CD4-positive, alpha-beta T cell (primary cell): ENCODE data around the gene MAPK8IP2. TPM values are rescaled to one million over a fixed set of nuclear protein-coding genes. Genes with fewer than 3 reads are reported as not detected.

Experiments
- ATAC-seq: fragments of 200-7000 bp; cut with Tn5 transposase; one replicate; pipeline ENCODE4 v1.10.0; 2022; ENCODE audit warnings: mild to moderate bottlenecking; ENCODE audit not compliant: poor library complexity
- CTCF ChIA-PET: fragments of 350-600 bp; sonication (Branson Sonifier 250); formaldehyde crosslinking; loops from one replicate; lab custom pipeline; 2021; ENCODE audit warnings: antibody characterized with exemption, inconsistent platforms; lab: Charles Lee
- POLR2A ChIA-PET: fragments of 350-600 bp; sonication (Branson Sonifier 250); formaldehyde crosslinking; loops from one replicate; lab custom pipeline; 2021; ENCODE audit warnings: antibody characterized with exemption, inconsistent platforms; lab: Charles Lee
- DNase-seq, 14 experiments: peaks; one replicate each; pipeline ENCODE4 v3.0.0-alpha.2; 2013 to 2020; ENCODE audit warnings: mixed read lengths in 2 of 14
- H3K27ac ChIP-seq, 2 donors: one replicate each; pipeline versions ENCODE4 v1.5.1 to v1.7.0; 2013; ENCODE audit warnings: low read length in 2 of 2, low read depth in 1 of 2, mild to moderate bottlenecking in 1 of 2
- H3K27me3 ChIP-seq, 2 experiments: 1 replicate in 1 of 2; 2 replicates in 1 of 2; pipeline versions ENCODE4 v1.6.1 to v1.7.0; 2013; ENCODE audit warnings: low read length in 2 of 2, control low read depth in 1 of 2, mild to moderate bottlenecking in 1 of 2, moderate library complexity in 1 of 2; ENCODE audit not compliant: insufficient read depth in 2 of 2, control insufficient read depth in 1 of 2
- H3K36me3 ChIP-seq: one replicate; pipeline ENCODE4 v1.6.1; 2013; ENCODE audit warnings: low read length, control low read depth; ENCODE audit not compliant: insufficient read depth
- H3K4me1 ChIP-seq: one replicate; pipeline ENCODE4 v1.6.1; 2013; ENCODE audit warnings: low read length, control low read depth; ENCODE audit not compliant: insufficient read depth
- H3K4me3 ChIP-seq: one replicate; pipeline ENCODE4 v1.5.1; 2013; ENCODE audit warnings: mild to moderate bottlenecking, low read length, moderate library complexity
- H3K9me3 ChIP-seq, 2 experiments: 1 replicate in 1 of 2; 2 replicates in 1 of 2; pipeline versions ENCODE4 v1.6.1 to v1.7.0; 2013; ENCODE audit warnings: low read length in 2 of 2, mild to moderate bottlenecking in 2 of 2, control low read depth in 1 of 2, moderate library complexity in 1 of 2; ENCODE audit not compliant: control insufficient read depth in 1 of 2, insufficient read depth in 1 of 2
- H3K27ac Mint-ChIP-seq: one replicate; pipeline ENCODE4 v1.8.0; 2020; ENCODE audit warnings: mixed read lengths
- H3K27me3 Mint-ChIP-seq: one replicate; pipeline ENCODE4 v1.8.0; 2021; ENCODE audit warnings: mixed read lengths
- H3K36me3 Mint-ChIP-seq: one replicate; pipeline ENCODE4 v1.8.0; 2021; ENCODE audit warnings: low read depth, mixed read lengths
- H3K4me1 Mint-ChIP-seq: one replicate; pipeline ENCODE4 v1.8.0; 2021; ENCODE audit warnings: low read depth, mixed read lengths
- H3K4me3 Mint-ChIP-seq: one replicate; pipeline ENCODE4 v1.8.0; 2020; ENCODE audit warnings: mild to moderate bottlenecking, mixed read lengths
- H3K9me3 Mint-ChIP-seq: one replicate; pipeline ENCODE4 v1.8.0; 2020; ENCODE audit warnings: mixed read lengths
- CTCF ChIP-seq: fragments of 200-600 bp; IDR thresholded peaks from one replicate; pipeline ENCODE4 v1.8.0; 2022; ENCODE audit warnings: antibody characterized with exemption, mild to moderate bottlenecking
- intact Hi-C, 2 experiments: fragments of 100-400 bp; cut with DNase I in 1 of 2; cut with micrococcal nuclease in 1 of 2; formaldehyde crosslinking; loops; one replicate each; pipeline versions ENCODE4 v1.15.1 to v1.9.0; 2023 to 2025; cut with DNase I, micrococcal nuclease
- total RNA-seq, 174 experiments: library from RNA in 2 of 174; stranded (reverse) in 2 of 174; gene quantifications; one replicate each; pipeline ENCODE4 v1.2.3 and lab custom pipeline; 2021 to 2026

Gene MAPK8IP2
- total RNA-seq, 2 experiments from 2014 or later: 0.31 to 0.52 TPM

GRCh38 chr22:50576806-50577696 lies 23.5 kb upstream of the MAPK8IP2 start:
- POLR2A ChIA-PET: interaction anchor here (1.0 to 2.4 kb wide), 5 partner anchors 14 to 51 kb away, joined by 3 to 11 read pairs (median 6); partner anchors contain the start of genes SCO2, SYCE3 and TYMP
- H3K27ac Mint-ChIP-seq: no peak overlapping the region
- CTCF ChIA-PET: interaction anchor here (0.9 to 1.9 kb wide), 3 partner anchors 15 to 51 kb away, joined by 3 to 7 read pairs (median 5); partner anchors contain the start of genes SCO2 and SYCE3

DNA sequence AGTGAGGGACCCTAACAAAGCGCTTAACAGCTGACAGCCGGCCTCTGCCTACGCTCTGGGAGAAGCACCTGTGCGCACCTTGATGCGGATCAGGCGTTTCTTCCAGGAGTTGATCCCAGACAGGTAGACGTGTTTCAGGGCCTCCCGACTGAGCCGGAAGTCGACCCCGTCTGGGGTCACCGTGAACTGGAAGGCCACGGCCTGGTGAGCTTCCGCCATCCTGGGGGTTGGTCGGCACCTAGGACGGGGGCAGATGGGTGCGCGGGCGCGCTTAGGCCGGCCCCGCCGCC lies 23.0 kb upstream of the MAPK8IP2 start:
- no peaks in the 10 kb centered on the region for H3K9me3 Mint-ChIP-seq
- CTCF ChIA-PET: interaction anchor here (0.9 to 1.9 kb wide), 2 partner anchors 15 to 43 kb away, joined by 3 to 5 read pairs; partner anchors contain the start of gene SYCE3
- H3K36me3 ChIP-seq: peaks cover 27% of the 10 kb centered on the region
- no peaks in the 10 kb centered on the region for H3K9me3 ChIP-seq
- H3K4me1 ChIP-seq: peaks cover 30% of the 10 kb centered on the region
- ATAC-seq (no peak), DNase-seq (peak in 1 of 14 experiments; percentile 16)
- intact Hi-C loops: no loop called here
- no peaks in the 10 kb centered on the region for H3K27me3 Mint-ChIP-seq
- H3K4me1 Mint-ChIP-seq: peaks cover 23% of the 10 kb centered on the region
- no peaks in the 10 kb centered on the region for H3K27me3 ChIP-seq
- POLR2A ChIA-PET: interaction anchor here (1.0 to 2.4 kb wide), 4 partner anchors 29 to 52 kb away, joined by 3 to 11 read pairs (median 8); partner anchors contain the start of genes SCO2 and TYMP
- H3K27ac Mint-ChIP-seq: no peak overlapping the region
- peaks cover 34% of the 10 kb centered on the region for H3K36me3 Mint-ChIP-seq
- no peak for TF ChIP-seq CTCF
- peak overlapping the region; percentile 48 for H3K4me3 Mint-ChIP-seq
- H3K27ac ChIP-seq: no peak overlapping the region
- no peak overlapping the region for H3K4me3 ChIP-seq

More at GRCh38 chr22:50576806-50577696, 23.5 kb upstream of the MAPK8IP2 start:
- ATAC-seq (no peak), DNase-seq (peak in 1 of 14 experiments; percentile 27)
- H3K27ac ChIP-seq: no peak overlapping the region
- Mint-ChIP-seq H3K9me3 (no peaks in the 10 kb centered on the region), H3K4me1 (peaks cover 20% of the 10 kb centered on the region), H3K4me3 (peak overlapping the region; percentile 48), H3K27me3 (no peaks in the 10 kb centered on the region), H3K36me3 (peaks cover 37% of the 10 kb centered on the region)
- no peak overlapping the region for H3K4me3 ChIP-seq
- peaks cover 30% of the 10 kb centered on the region for H3K36me3 ChIP-seq
- H3K27me3 ChIP-seq: no peaks in the 10 kb centered on the region
- no peaks in the 10 kb centered on the region for H3K9me3 ChIP-seq
- intact Hi-C loops: no loop called here
- peaks cover 29% of the 10 kb centered on the region for H3K4me1 ChIP-seq
- no peak for TF ChIP-seq CTCF

DNA sequence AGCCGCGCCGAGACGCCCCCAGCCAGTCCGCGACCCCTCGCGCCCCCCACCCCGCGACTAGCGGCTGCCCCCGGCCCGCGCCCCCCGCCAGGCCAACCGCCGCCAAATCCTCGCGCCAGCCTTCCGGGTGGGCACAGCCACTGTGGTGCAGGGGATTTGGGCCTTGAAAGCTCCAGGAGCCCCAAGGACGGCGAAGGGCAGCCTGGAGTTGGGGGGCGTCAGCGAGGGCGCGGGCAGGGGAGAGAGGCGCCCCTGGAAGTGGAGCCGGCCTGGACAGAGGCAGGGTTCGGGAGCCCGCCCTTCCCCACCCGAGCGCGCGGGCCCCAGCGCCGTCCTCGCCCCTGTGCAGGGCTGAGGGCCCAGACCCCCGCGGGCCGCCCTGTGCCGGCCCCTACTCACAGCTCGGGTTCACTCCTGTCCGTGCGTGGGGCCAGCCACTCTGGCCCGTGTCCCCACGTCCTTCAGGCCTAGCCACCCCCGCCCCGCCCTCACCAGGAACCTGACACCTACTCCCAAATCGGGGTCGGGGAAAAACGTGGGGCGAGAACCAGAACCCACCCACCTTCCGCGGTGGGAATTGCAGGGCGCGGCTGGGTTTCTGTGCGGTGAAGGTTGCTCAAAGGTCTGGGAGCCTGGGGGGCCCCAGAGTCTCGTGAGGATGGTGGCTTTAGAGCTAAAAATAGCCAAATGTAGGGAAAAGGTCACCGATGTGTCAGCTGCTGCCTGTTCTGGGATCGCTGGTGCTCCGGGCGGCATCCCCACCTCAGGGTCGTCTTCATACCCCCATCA lies 22.4 kb upstream of the MAPK8IP2 start, which contains the start of gene CPT1B:
Gene CPT1B, minus strand, starts transcription at position 441 of the 789 bp plus-strand sequence. CDS start 512 bp downstream, outside the sequence.
- Mint-ChIP-seq H3K9me3 (no peaks in the 10 kb centered on the region), H3K4me3 (peak within 1 kb of the TSS; percentile 48), H3K27me3 (no peaks in the 10 kb centered on the region), H3K36me3 (peaks cover 35% of the 10 kb centered on the region), H3K27ac (no peak within 1 kb of the TSS), H3K4me1 (peaks cover 27% of the 10 kb centered on the region)
- ATAC-seq (no peak), DNase-seq (peak in 1 of 14 experiments; percentile 17)
- H3K36me3 ChIP-seq: peaks cover 25% of the 10 kb centered on the region
- no peaks in the 10 kb centered on the region for H3K9me3 ChIP-seq
- no peaks in the 10 kb centered on the region for H3K27me3 ChIP-seq
- H3K27ac ChIP-seq: no peak within 1 kb of the TSS
- no peak for TF ChIP-seq CTCF
- POLR2A ChIA-PET: interaction anchor here (1.0 to 2.4 kb wide), 4 partner anchors 30 to 52 kb away, joined by 3 to 11 read pairs (median 8); partner anchors contain the start of genes SCO2 and TYMP
- intact Hi-C loops: no loop called here
- peaks cover 31% of the 10 kb centered on the region for H3K4me1 ChIP-seq
- CTCF ChIA-PET: interaction anchor here (1.9 kb wide), 1 partner anchor 16 kb away, joined by 5 read pairs; the partner anchor contains the start of gene SYCE3
- H3K4me3 ChIP-seq: no peak within 1 kb of the TSS
